NCI-H2107 treated with DMSO at 0.1 percent for 48 hours (cell line): ENCODE results near the gene PRICKLE1.
A peak's percentile ranks its signal among the peaks of the same experiment; 100 is the strongest.

Experiments
- DNase-seq: peaks from one replicate; lab custom pipeline; 2025; ENCODE audit not compliant: unreplicated experiment; lab: John Stamatoyannopoulos, UW

PRICKLE1 gene

DNA sequence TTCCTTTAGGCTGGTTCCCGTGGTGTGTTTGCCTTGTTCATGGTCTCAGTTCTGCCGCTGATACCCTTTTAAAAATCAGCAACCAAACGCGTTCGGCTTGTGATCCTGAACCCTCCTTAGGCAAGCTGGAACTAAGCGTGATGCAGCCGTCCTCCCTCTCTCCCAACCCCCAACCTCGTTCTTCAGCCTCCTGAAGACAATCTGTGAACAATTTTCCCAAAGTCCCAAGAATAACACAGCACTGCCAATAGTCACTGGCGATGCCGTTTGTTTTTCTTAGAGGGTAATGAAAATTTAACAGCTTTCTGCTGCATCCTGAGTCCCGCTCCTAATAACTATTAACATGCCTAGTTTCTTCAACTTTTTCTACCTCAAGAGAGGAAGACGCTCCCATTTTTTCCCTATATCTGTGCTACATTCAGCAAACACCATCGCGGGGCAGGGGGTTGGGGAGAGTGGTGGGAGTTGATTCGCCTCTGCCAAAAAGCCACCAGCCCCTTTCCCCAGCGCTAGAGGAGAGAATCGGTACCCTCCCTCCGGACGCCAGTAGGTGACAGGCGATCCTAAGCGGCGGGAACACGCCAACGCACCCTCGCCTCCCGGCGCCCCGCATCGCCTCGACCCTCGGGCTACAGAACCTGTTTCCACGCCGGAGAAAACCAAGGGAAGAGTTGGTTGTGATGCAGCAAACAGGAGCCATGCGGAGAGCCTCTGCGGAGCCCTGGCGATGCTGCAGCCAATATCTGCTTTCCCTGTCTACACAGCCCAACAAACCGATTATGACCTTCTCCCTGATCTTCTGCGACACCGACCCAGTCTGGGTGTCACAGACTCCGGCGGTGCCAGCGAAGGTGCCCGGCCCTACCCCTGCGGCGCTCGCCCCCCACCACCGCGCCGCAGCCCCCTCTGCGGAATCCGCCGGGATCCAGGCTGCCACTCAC, 752 bp downstream of the PRICKLE1 start:
- no peak for DNase-seq

DNA sequence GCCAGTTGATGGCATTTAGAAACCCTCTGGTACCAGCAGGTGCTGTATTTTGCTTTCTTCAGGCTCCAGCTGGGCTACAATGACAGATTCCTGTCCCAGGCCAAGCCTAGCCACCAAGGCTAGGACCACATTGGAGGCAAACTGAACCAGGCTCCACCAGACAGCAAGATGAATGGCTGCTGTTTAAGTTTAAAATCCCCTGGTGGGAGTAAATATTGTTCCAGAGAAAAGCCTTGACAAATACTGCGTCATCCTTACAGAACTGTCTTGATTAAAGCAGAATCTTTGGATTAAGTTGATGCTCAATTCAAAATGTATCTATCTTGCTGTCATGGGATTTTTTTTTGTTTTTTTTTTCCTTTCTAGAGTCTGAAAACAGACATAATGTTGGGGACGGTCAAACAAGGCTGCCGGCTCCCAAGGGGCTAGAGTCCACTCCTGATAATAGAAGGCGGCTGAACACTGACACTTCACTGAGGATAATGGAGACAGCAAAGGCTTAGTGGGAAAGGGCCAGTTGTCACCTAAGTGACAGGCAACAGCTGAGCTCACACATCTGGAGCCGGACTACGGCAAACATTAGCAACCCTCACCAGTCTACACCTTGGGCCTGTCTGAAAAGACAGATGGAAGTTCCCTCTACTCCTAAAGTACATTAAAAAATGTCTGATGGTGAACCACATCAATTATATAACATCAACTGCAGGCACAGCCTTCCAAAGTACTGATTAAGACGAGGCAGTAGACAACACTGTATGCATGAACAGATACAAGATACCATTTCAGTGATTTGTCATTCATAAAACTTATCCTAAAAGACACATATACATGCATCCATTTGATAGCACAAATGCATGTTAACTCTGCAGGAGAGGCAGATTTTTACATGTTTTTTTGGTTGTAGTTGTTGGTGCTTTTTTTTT, 1.7 kb downstream of the PRICKLE1 start:
- DNase-seq = no peak

DNA sequence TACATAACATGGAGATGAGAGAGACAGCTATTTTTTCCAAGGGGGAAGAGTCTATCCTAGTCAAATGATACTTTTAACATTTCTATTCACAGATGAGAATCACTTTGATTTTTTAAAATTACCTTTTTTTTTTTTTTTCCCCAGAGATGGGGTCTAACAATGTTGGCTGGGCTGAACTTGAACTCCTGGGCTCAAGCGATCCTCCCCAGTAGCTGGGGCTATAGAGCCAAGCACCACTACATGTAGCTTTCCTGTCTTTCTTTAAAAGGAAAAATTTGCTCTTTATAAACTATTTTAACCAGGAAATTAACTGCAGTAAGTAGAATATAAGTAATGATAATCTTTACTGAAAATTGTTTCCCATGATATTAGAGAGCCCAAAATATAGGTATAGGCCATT, 3.3 kb downstream of the PRICKLE1 start:
- DNase-seq = no peak

DNA sequence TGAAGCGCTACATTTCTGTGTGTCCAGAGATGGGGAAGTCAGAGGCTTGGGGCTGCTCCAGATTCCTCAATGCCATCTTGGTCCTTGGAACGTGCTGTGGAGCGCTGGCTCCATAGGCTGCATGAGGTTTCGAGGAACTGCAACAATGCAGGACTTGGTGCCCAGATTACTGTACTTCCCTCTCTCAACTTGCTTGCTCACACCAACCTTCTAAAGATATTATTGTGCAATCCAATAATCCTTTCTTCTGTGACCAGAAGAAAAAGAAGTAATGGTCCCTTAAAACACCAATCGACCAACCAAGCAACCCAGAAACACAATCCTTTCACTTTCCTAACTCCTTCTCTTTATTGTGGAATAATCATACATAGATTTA, 3.7 kb downstream of the PRICKLE1 start:
- no peak for DNase-seq

DNA sequence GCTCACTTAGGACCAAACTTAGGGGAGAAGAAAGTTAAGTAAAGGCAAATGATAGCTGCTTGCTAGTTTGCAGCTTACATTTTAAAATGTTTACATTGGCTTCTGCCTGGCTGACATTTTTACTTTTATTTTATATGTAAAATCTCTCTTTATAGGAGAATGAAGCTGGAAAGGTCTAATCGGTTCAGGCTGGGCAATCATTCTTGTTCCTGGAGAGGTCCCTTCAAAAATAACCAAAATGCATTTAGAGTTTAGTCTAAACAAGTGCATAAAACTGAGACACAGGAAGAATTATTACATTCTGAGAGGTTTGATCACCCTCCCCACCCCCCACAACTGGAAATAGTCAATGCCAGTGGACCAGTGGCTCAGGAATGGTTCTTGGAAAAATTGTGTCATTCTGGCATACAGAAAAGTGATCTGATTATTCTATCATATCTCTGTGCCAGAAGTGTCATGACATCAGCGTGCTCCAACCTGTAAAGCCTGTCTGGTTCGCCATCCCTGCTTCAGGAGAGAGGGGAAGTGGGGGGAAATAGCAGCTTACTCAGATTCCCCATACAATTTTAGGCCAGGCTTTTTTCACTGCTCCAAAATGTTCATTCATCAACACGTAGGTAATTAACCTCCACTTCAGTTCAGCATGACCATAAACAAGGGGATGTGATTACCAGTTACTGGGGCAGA, 4.2 kb downstream of the PRICKLE1 start:
- no peak for DNase-seq

DNA sequence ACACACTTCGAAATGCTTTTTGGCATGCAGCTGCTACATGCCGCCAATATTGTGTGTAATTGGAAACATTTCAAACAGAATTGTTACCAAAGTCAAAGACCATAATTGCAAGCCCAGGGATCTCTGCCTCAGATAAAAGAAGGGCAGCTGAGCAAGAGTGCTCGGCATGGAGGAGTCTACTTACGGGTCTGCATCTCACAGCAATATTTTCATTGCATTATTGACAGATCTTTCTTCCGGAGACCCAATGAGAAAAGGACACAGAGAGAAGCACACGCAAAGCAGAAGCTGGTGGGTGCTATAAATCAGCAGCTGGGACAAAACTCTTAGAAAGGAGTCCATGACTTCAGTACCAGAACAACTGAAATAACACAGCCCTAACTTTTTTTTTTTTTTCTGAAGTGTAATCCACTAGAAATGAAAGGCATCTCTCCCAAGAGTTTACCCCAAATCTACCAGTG, 4.9 kb downstream of the PRICKLE1 start:
- no peak for DNase-seq

DNA sequence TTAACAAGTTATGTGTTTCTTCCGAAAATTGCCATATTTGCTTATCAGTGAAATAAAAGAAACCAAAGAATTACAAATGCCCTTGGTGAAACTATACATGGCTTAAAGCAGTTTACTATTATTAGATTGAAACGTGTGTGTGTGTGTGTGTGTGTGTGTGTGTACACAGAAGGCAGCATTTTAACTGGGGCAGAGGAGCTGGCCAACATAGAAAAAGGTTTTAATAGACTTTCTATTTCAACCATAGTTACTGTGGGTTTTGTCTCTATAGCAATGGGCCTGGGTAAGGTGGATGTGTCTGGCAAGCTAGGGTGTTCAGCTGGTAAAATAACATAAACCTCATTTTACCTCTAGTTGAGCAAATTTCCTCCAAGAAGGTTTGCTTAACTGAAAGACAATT, 6.5 kb downstream of the PRICKLE1 start:
- no peak for DNase-seq

DNA sequence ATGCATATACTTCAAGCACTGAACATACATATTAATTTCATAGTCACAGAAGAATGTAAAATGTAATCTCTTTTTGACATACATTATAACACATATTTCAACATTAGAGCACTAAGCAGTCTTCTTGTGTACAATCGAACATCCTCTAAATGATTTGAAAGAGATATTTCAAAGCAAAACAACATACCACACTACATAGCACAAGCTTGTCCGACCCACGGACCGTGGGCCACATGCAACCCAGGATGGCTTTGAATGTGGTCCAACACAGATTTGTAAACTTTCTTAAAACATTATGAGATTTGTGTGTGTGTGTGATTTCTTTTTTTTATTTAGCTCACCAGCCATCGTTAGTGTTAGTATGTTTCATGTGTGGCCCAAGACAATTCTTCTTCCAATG, 7.0 kb downstream of the PRICKLE1 start:
- no peak for DNase-seq

DNA sequence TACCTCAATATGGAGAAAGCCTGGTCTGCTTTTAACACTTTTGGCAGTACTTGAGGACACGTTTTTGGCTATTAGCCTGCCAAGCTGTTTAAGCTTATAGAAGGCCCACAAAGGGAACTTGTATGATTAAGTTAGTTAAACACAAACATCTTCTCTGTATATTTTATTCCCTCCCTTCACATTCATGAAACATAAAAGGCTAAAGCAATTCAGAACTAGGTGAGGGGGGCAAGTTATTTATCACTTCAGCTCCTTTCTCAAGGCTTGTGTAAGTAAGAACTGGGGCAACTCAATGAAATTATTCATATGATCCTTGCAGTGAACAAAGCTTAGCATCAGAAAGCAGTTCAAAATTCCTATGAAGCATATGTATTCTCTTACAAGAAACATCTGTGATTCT, 7.5 kb downstream of the PRICKLE1 start:
- no peak for DNase-seq

DNA sequence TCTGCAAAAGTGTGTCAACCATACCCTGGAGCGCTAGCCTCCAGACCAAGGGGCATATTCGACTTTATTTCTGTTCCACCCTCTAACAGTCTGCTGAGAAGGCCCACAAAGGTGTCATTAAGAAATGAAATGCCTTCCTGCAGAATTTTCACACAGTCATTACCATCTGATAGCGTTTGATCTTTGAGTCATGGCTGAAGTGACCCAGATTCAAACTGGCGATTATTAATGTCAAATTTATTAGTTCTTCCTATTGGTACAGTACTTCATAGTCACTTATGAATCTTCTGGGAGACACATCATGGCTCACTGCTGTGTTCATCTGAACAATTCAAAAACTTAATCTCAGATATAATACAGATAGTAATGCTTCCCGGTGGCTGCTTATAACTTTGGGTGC, 13.2 kb downstream of the PRICKLE1 start:
- no peak for DNase-seq

DNA sequence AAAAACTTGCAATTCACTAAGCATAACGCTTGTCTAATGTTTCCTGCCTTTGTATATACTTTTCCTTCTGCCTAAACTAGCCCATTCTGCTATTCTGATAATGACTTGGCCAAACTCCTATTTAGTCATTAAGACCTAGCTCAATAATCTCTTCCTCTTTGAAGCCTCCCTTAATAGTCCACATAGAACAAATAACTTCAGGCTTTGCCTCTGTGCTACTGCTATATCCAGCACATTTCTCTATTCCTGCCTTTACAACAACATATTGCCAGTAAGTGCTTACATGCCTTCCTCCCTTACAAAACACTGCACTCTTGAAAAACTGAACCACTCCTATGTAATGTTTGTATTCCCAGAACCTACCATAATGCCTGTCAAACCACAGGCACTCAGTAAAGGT, 13.8 kb downstream of the PRICKLE1 start:
- no peak for DNase-seq

DNA sequence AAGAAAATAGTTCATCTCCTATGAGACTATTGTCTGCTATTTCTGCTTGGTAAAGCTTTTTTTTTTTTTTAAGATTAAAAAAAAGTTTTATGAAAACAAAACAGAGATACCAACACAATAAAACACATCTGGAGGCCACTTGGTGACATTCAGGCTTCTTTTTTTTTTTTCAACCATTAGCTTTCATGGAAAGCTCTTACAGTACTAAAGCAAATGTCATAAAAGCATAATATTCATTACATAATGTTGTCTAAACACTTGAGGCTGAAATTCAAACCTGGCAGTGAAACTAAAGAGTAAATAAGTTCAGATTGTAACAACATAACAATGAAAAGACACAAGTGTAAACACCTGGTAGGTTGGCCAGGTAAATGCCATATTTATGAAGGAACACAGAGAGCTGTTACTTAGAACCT, 14.7 kb downstream of the PRICKLE1 start:
- peak; percentile 92 for DNase-seq

DNA sequence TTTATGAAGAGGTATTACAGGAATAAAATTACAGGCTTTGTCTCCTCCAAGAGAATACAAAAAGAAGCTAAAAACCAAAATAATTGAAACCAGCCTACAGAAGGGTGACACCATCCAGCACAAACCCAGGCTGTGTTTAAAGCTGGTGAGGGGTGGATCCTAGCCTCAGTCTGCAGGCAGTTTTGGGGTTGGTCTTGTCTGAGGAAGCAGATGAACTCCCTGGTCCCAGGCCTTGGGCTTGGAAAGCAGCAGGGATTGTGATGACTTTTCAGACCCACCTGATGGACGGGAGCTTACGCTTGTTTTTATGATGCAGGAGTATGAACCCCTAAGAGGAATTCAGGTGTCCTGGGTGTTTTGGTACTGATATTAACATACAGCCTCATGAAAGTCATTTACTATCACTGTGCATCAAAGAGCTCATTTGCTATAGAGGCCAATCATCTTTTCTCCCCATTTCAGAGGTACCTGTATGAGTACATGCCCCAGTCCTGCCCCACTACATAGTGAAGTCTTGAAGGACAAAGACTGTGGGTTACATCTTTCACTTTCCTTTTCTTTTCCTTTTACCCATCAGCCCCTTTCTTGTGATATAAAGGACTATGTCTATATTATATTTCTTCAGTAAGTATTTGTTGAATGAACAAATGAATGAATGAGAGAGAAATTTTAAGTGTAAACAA, 18.1 kb downstream of the PRICKLE1 start:
- no peak for DNase-seq

DNA sequence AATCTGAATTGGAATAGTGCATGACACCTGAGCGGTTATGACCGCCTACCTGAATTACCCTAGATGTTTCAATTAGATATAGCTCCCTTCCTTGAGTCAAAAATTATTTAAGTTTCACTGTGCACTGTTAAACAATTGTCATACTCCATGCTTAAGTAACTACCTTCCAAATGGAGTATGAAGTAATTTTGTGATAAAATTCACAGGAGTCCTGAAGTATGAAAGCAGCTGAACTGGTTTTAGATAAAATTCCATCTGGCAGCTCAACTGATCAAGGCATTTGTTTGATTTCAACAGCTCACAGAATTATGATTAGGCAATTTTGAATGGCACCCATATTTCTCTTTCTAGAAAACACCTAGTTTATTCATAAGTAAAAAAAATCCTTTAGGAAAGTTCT, 19.5 kb downstream of the PRICKLE1 start:
- no peak for DNase-seq

DNA sequence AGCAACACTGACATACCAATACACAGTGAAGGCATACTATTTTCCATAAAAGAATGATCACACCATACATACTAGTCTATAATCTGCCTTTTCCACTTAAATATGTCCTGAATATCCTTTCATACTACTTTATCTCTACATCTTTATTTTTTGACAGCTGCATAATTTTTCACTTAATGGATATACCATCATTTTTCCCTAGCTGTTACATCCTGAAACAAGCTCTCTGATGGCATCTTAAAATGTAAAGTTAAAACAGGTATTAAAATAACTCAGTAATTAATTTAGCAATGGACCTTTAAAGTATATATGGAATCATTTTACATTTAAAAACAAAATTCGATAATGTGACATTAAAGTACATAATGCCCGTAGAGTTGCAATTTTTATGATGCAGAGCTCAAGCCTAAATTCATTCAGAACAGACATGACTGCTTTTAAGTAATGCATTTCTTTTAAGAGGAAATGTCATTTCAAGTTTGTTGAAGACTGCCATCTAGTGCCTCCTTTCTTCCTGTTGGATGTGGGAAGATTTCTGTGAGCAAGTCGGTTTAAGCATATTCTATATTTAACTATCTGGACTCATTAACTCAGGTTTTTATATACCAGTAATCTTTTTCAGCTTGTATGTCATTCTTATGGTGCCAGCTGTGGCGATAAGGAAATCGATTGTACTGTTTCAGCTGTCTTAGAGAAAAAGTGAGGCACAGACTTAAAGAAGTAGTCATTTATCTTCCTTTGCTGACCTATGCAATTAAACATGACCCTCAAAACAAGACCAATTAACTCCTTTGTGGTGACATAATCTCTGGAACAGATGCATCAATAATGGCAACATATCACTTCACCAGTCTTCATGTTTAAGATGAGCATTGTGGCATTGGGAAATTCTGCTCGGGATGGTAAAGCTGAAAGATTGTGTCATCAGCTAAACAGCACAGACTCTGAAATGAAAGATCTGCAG, 20.3 kb downstream of the PRICKLE1 start:
- peak; percentile 27 for DNase-seq

DNA sequence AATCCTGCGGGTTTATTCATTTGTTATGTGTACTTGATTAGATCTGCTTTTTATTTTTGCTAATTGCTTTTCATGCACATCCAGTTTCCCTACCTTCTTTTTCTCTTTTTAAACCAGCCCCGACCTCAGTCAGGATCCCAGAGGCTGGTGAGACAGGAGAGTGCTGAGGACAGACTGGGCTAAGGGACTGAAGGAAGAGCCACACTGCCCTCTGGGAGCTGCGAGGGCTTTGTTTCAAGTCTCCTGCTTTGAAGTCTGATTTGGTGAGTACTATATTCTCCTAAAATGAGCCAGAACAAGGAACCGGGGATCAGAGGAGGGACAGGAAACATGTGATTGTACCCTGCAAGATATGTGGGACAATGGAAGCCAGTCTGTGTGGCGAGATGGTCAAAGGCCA, 23.9 kb downstream of the PRICKLE1 start:
- DNase-seq = no peak

DNA sequence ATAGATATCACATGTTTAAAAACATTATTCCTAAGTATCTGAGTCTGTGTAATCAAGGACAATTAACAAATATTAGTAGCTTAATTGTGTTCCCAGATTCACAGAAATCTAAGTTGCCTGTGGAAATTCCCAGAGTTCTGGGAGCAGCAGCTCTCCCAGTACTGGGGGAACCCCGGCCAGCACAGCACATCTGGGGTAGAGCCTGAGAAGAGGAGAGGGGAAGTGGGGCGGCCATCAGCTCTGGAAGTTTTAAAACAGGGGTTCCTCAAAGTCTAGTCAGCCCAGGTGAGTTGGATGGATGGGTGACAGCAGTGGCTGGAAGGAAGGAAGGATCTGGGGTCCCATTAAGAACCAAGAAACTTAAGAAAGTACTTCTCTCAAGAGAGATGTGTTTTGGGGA, 24.6 kb downstream of the PRICKLE1 start:
- no peak for DNase-seq

DNA sequence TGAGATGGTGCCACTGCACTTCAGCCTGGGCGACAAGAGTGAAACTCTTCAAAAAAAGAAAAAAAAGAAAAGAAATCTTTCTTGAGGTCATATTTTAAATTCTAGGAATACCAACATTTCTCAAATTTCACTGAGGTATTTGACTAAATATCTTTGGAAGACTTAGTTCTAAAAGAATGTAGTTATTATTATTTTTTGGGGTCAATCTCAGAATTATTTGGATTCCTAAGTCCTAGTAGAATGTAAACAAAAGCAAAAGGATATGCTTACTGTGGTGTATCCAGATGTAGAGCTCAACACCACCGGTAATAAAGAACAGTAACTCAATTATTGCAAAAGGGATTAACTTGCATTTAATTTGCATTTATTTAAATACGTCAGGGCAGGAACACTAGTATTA, 25.0 kb downstream of the PRICKLE1 start:
- no peak for DNase-seq

DNA sequence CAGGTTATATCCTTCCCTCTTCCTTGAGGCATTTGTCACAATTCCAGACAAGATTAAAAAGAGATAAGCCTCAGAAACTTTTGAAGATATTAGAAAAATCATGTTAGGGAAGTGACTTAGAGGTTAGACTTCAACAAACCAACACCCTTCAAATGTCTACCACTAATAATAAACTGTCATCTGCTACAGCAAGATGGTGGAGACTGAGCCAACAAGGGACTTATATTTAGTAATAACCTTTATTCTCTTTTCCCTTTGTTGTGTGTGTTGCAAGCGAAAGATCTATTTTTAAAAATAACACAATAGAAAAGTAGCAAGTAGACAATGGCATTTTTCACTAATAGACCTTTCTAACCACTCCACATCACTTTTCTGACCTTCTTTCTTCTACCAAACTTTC, 28.6 kb downstream of the PRICKLE1 start:
- DNase-seq = no peak
